Umbilical cord (tissue), 2 donors: ENCODE results near the gene OPA3. TPM values are rescaled to one million over a fixed set of nuclear protein-coding genes. Genes with fewer than 3 reads are reported as not detected.

Experiments used
- DNase-seq: peaks from one replicate; pipeline ENCODE4 v3.0.0-alpha.2; 2015; ENCODE audit warnings: low spot score
- total RNA-seq: library from RNA; depleted of rRNA; stranded (reverse); fragments of >200 nt; gene quantifications from one replicate; pipeline ENCODE4 v1.2.3, GENCODE V29; 2014; ENCODE audit warnings: low replicate concordance; ENCODE audit not compliant: insufficient read depth

The OPA3 gene
- total RNA-seq, 1 donor from 2014 or later, result 4.8 TPM

DNA sequence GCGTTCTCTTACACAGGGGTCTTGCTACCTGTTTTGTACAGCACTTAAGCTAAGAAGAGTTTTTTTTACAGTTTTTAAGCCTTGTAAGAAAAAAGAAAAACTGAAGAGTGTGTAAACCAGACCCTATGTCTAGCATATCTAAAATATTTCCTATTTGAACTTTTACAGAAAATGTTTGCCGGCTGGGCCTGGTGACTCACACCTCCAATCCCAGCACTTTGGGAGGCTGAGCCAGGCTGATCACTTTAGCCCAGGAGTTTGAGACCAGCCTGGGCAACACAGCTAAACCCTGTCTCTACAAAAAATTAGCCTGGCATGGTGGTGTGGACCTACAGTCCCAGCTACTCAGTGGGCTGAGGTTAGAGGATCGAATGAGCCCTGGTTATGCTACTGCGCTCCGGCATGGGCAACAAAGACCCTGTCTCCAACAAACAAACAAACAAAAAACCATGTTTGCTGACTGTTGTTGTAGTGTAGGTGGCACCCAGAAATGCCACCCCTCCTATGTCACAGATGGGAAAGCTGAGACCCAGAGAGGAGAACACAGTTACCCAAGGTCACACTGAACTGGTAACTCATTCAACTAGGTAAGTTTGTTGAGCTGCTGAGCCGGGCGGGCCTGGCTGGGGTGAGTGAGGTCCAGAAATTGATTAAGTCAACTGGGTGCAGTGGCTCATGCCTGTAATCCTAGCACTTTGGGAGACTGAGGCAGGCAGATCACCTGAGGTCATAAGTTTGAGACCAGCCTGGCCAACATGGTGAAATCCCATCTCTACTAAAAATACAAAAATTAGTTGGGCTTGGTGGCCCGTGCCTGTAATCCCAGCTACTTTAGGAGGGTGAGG, 79.2 kb downstream of the OPA3 start:
- peak; percentile 59 for DNase-seq

DNA sequence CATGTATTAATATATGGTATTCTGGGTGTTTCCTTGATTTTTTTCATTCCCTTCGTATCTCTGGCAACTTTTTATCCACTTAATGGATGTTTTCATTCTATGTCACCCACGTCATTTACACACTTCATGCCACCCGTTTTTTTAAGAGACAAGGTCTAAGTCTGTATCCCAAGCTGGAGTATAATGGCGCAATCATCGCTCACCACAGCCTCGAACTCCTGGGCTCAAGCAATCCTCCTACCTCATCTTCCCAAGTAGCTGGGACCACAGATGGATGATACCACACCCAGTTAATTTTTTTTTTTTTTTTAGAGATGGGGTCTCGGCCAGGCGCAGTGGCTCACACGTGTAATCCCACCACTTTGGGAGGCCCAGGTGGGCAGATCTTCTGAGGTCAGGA, 80.7 kb downstream of the OPA3 start:
- DNase-seq, result no peak

DNA sequence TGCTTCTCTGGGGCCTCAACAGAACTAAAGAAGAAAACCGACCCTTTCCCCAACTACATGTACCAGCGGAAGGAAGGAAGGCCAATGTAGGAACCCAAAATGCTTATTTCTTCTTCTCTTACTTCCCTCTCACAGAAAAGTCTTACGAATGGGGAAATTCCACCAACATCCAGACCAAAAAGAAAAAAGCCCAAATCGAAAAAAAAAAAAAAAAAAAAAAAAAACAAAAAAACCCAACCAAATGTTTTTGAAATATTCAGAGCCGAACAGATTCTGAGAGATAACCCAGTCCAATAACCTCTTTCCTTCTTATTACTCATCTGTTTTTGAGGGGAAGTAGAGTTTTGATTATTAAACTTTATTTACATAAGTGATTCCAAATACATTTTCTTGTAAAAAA, 82.5 kb downstream of the OPA3 start:
- DNase-seq, result no peak

DNA sequence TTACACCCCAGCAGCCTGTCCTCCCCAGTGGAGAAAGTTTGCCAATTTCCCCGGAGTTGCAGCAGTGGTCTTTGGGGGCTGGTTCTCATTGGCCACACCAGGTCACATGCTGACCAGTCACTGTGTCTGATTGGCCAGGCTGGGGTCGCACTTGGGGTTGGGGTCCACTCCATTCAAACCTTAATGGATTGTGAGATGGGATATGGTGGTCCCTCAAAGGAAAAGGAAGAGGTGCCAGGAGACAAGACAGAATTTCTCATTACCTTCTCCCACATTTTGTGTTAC, 82.9 kb downstream of the OPA3 start:
- DNase-seq, result no peak

DNA sequence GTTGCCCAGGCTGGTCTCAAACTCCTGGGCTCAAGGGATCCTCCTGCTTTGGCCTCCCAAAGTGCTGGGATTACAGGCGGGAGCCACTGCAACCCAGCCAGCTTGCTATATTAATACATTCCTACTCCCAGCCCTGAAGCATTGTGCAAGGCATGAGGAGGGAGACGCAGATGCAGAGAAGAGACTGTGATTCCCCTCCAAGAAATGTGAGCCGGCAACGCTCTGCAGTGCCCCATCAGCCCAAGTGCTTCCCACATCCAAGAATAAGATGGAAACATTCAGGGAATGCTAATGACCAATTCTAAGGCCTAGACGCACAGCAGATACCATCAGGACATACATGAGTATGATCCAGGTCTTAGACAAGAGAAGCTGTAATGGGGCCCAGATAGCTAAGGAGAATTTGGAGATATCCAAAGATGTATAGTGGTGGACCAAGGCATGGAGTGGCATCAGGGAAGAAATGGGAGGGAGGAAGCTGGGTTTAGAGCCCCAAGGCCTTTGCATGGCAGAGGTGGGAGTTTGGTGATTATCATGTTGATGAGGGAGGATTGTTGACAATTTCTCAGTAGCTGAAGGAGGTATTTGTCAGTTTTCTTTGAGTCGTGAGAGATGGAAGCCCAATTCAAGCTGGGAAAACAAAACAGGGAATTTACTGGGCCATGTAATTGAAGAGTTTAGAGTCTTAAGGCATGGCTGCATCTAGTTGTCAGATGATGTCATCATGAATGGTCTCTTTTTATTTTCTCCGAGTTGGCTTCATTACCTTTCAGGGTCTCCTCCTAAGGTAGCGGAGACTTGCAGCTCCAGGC, 83.5 kb downstream of the OPA3 start:
- no peak for DNase-seq

DNA sequence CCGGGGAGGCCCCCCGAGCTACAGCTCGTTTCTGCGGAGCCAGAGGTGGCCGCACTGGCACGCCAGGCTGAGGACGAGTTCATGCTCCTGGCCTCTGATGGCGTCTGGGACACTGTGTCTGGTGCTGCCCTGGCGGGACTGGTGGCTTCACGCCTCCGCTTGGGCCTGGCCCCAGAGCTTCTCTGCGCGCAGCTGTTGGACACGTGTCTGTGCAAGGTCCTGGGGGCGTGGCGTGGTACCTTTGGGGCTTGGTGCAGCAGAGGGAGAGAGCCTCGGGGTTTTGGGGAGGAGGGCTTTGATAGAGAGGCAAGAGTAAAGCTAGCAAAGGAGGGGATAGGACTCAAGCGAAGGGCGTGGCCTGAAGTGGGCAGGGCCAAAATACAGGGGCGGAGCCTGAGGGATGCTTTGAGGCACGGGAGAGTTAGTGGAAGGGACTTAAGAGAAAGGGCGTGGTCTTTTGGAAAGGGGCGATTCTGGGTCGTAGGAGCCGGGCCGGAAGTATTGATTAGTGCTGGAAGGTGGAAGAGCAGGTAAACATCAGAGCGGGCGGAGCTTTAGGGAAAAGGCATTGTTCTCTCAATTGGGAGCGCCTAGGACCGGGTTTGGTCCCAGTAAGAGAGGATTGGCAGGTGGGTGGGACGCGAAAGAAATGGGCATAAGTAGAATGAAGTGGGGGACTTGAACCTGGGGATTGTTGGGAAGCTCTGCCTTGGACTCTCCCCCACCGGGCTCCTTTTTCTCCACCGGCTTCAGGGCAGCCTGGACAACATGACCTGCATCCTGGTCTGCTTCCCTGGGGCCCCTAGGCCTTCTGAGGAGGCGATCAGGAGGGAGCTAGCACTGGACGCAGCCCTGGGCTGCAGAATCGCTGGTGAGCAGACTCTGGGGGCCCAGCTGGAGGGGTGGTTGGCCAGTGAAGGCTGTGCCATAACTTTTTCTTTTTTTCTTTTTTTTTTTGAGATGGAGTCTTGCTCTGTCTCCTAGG, 85.1 kb downstream of the OPA3 start:
- DNase-seq, result no peak

- no peak for DNase-seq
These were observed 86.0 kb downstream of the OPA3 start, which contains the start of gene PPM1N for GRCh38 chr19:45498411-45499195. TSS of gene PPM1N (plus strand) at chr19:45498443. CDS start at chr19:45498473, 30 bp downstream.

DNA sequence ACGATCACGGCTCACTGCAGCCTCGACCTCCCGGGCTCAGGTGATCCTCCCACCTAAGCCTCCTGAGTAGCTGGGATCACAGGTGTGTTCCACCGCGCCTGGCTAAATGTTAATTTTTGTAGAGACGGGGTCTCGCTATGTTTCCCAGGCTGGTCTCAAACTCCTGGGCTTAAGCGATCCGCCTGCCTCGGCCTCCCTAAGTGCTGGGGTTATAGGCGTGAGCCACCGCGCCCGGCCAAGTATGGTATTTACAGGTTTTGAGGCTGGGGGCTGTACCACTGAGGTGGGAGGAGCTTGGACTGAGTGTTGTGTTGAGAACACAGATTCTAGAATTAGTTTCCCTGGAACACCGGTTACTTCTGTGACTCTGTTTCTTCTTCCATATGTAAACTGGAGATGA, 86.8 kb downstream of the OPA3 start:
- no peak for DNase-seq

- peak; percentile 53 for DNase-seq
These were observed 88.2 kb downstream of the OPA3 start for GRCh38 chr19:45496349-45496953.

GRCh38 chr19:45495178-45495577, 89.4 kb downstream of the OPA3 start:
- no peak for DNase-seq

- DNase-seq, result no peak
These were observed 90.2 kb downstream of the OPA3 start for GRCh38 chr19:45494261-45494916.

DNA sequence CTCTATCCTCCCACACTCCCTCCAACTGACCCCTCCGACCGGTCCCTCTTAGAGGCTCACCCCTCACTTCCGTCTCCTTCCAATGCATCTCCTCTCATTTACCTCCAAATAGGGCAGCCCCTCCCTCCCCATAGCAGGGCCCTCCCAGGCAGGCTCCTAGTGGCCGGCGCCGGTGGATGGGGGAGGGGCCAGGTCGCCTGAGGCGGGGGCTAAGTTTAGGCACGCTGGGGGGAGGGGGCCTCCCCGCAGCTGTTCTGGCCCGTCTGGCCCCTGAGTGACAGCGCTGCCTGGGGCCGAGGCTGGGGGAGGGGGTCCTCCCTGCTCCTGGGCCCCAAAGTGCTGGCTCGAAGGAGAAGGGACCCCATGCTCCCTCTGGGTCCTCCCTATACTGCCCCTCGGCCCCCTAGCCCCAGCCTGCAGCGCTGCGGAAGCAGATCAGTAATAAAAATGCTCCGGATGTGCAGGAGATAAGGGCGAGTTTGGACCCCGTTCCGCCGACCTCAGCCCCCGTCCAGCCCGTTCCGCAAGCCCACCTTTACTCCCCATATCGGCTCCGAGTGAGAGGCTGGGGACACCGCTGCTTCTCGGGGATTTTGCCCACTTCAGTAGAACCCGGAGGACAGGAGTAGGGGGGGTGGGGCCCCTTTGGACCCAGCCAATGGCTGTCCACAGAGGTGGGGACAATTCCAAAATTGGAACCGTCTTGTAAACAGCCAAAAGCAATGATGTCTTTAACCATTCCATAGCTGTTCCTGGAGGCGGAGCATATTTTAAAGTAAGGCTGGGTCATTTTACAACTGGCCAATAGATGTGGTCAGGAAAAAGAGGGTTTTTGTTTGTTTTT, 91.8 kb downstream of the OPA3 start:
- DNase-seq, result peak; percentile 85

GRCh38 chr19:45492137-45492626, 92.4 kb downstream of the OPA3 start:
- DNase-seq, result no peak

DNA sequence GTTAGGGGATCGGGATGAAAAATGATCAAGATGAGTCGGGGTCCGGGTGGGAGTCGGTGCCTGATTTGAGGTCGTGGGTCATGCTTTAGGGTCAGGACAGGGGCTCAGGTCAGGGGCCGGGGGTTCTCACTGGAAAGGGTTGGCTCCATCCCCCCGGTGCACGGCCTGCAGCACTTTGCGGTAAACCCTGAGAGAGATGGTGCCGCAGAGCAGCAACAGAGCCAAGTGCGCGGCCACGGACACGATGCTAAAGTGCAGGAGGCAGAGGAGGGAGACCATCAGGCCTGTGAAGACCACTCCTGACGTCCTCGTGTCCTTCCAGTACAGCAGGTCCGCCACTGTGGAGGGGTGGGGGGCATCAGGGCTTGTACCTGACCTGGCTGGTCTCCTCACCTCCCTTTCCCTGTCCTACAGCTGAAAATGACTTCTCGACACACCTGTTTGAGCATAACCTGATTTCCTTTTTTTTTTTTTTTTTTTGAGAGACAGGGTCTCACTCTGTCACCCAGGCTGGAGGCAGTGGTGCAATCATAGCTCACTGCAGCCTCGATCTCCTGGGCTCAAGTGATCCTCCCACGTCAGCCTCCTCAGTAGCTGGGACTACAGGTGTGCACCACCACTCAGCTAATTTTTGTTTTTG, 95.3 kb downstream of the OPA3 start:
- DNase-seq, result no peak

- DNase-seq, result no peak
These were observed 95.9 kb downstream of the OPA3 start for GRCh38 chr19:45488708-45489107.

DNA sequence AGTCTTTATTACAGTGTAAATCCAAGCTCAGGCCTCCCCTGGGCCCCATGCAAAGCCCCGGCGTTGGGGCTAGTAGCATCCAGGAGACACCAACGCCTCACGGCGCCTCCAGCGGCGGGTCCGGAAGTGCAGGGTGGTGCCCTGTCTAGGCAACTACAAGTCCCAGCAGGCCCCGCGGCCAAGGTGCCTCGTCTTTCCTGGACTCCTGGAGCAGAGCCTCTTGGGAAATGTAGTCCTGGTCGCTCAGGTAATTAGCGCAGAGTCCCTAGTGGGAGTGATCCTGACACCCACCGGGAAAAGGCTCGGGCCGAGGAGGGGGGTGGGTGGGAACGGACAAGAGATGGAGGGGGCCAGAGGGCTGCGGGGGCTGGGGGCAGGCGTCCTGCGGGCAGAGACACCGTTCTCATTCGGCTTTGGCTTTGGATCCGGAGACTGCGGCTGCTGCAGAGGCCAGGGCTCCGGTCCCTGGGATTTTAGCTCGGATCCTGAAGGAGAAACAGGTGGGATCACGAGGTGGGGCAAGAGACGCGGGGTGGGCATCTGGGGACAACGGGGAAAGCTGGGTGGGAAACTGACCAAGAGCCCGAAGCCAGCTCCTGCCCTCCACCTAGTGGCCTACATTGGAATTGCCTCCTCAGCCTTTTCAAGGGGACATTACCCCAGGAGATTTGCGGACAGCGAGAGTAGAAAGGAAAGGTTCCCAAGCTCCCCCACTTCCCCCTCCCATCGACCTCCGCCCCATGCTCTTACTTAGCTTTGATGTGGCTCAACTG, 99.1 kb downstream of the OPA3 start:
- peak; percentile 95 for DNase-seq

DNA sequence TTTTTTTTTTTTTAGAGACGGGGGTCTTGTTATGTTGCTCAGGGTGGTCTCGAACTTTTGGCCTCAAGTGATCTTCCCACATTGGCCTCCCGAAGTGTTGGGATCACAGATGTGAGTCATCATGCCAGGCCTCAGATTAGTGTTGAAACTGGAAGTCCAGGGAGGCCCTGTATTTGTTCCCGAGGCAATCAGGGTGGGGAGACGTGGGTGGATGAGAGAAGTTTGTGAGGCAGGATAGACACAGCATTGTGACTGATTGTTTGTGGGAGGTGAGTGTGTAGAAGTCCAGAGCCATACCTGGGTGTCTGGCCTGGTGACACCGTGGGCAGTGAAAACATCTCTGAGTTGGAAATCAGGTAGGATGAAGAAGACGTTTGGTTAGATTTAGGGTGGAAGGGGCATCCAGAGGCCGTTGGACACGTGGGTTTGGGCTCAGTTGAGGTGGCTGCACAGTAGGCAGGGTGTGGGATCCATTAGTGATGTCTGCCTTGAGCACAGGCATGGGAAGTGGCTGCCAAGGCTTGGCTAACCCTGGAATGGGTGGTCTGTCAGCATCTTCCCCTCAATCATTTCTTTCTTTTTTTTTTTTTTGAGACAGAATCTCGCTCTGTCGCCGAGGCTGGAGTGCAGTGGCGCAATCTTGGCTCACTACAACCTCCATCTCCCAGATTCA, 100.2 kb downstream of the OPA3 start:
- DNase-seq, result no peak
